HepG2 (cell line): ENCODE measurements around the gene NELFB. TPM values are rescaled to one million over a fixed set of nuclear protein-coding genes. Genes with fewer than 3 reads are reported as not detected.

ENCODE experiments used
- HOXA7 ChIP-seq: sonication (generic); formaldehyde crosslinking; IDR thresholded peaks from 2 replicates; pipeline ENCODE4 v1.8.1; 2022; ENCODE audit warnings: mild to moderate bottlenecking, missing genetic modification reagents, moderate library complexity
- IKZF1 ChIP-seq: fragments of 450-650 bp; IDR thresholded peaks from 2 replicates; pipeline ENCODE4 v1.7.1; 2016
- IKZF4 ChIP-seq: sonication (generic); formaldehyde crosslinking; IDR thresholded peaks from 2 replicates; pipeline ENCODE4 v1.5.1; 2020; ENCODE audit warnings: borderline replicate concordance, mild to moderate bottlenecking, low read depth, missing genetic modification reagents; ENCODE audit errors: not compliant biosample characterization
- IKZF5 ChIP-seq: IDR thresholded peaks from 2 replicates; pipeline ENCODE4 v1.6.1; 2018; ENCODE audit warnings: missing genetic modification reagents, mild to moderate bottlenecking, missing compliant biosample characterization
- NBN ChIP-seq: fragments of 450-650 bp; conservative IDR thresholded peaks from 2 replicates; pipeline ENCODE4 v1.6.1; 2017
- NR2C2 ChIP-seq: sonication (generic); formaldehyde crosslinking; IDR thresholded peaks from 2 replicates; pipeline ENCODE4 v1.4.0; 2020; ENCODE audit warnings: missing genetic modification reagents, mild to moderate bottlenecking, moderate library complexity, borderline replicate concordance
- PHF21A ChIP-seq: sonication (generic); formaldehyde crosslinking; IDR thresholded peaks from 2 replicates; pipeline ENCODE4 v1.5.0; 2020; ENCODE audit warnings: mild to moderate bottlenecking, missing genetic modification reagents
- PRDM15 ChIP-seq: sonication (generic); formaldehyde crosslinking; IDR thresholded peaks from 2 replicates; pipeline ENCODE4 v1.4.0; 2020; ENCODE audit warnings: missing genetic modification reagents
- RFXAP ChIP-seq: sonication (generic); formaldehyde crosslinking; IDR thresholded peaks from 2 replicates; pipeline ENCODE4 v1.4.0; 2020; ENCODE audit warnings: missing genetic modification reagents, borderline replicate concordance
- RNF219 ChIP-seq: sonication (generic); formaldehyde crosslinking; IDR thresholded peaks from 2 replicates; pipeline ENCODE4 v1.5.0; 2020; ENCODE audit warnings: mild to moderate bottlenecking, missing genetic modification reagents
- TFDP1 ChIP-seq: IDR thresholded peaks from 2 replicates; pipeline ENCODE4 v1.6.1; 2016; ENCODE audit warnings: missing compliant biosample characterization, missing genetic modification reagents, borderline replicate concordance
- XBP1 ChIP-seq: sonication (generic); formaldehyde crosslinking; IDR thresholded peaks from 2 replicates; pipeline ENCODE4 v1.5.0; 2020; ENCODE audit warnings: missing genetic modification reagents
- ZBTB14 ChIP-seq: sonication (generic); formaldehyde crosslinking; IDR thresholded peaks from 2 replicates; pipeline ENCODE4 v1.4.0; 2020; ENCODE audit warnings: missing genetic modification reagents
- ZBTB33 ChIP-seq: sonication (generic); formaldehyde crosslinking; IDR thresholded peaks from 2 replicates; pipeline ENCODE4 v1.4.0; 2020; ENCODE audit warnings: missing genetic modification reagents
- ZNF121 ChIP-seq: sonication (generic); formaldehyde crosslinking; IDR thresholded peaks from 2 replicates; pipeline ENCODE4 v1.5.0; 2020; ENCODE audit warnings: mild to moderate bottlenecking, missing genetic modification reagents
- ZNF207 ChIP-seq: fragments of 450-650 bp; IDR thresholded peaks from 2 replicates; pipeline ENCODE4 v1.6.1; 2016; ENCODE audit warnings: antibody characterized with exemption, borderline replicate concordance
- ZNF335 ChIP-seq: sonication (generic); formaldehyde crosslinking; IDR thresholded peaks from 2 replicates; pipeline ENCODE4 v1.4.0; 2020; ENCODE audit warnings: missing genetic modification reagents
- ZNF644 ChIP-seq: IDR thresholded peaks from 2 replicates; pipeline ENCODE4 v1.6.1; 2016; ENCODE audit warnings: low read depth
- ZNF660 ChIP-seq: sonication (generic); formaldehyde crosslinking; IDR thresholded peaks from 2 replicates; pipeline ENCODE4 v1.5.1; 2020; ENCODE audit warnings: mild to moderate bottlenecking, low read depth, missing genetic modification reagents, borderline replicate concordance
- polyA plus RNA-seq, 8 experiments: library from polyadenylated mRNA; depleted of rRNA in 3 of 8; stranded (reverse) in 7 of 8; unstranded in 1 of 8; fragments of >200 nt; fragmentation: Illumina TruSeq in 4 of 8; extraction: Trizol in 4 of 8; gene quantifications; 2 replicates each; pipeline versions ENCODE4 v1.2.1 to v1.2.3, GENCODE V29; 2011 to 2016; ENCODE audit warnings: low read depth in 4 of 8, missing spikeins in 1 of 8, mixed read lengths in 1 of 8; ENCODE audit not compliant: insufficient read depth in 1 of 8
- total RNA-seq, 5 experiments: library from RNA; depleted of rRNA; stranded (reverse); fragments of >200 nt; fragmentation: Illumina TruSeq; extraction: Trizol; gene quantifications; 2 replicates each; pipeline ENCODE4 v1.2.3, GENCODE V29; 2016; ENCODE audit warnings: low read depth in 1 of 5

NELFB gene
- total and polyA plus RNA-seq, 2 of the 13 experiments (the other 11 are each of a cell fraction or from before 2014, with no cell fraction given) = 26.5 to 45.8 TPM

- peak; percentile 24; the same call in 1 of the 2 replicates for TF ChIP-seq TFDP1 (CRISPR knock-in tag)
- TF ChIP-seq RNF219 (CRISPR knock-in tag) = no peak
- no peak for TF ChIP-seq ZNF644 (CRISPR knock-in tag)
- no peak for TF ChIP-seq XBP1
- TF ChIP-seq PHF21A (CRISPR knock-in tag) = no peak
- no peak for TF ChIP-seq PRDM15 (CRISPR knock-in tag)
- no peak for TF ChIP-seq RFXAP (CRISPR knock-in tag)
- TF ChIP-seq NR2C2 (CRISPR knock-in tag) = no peak; the same call in 1 of the 2 replicates
- TF ChIP-seq IKZF4 (CRISPR knock-in tag) = no peak
- no peak for TF ChIP-seq ZNF660 (CRISPR knock-in tag)
- TF ChIP-seq ZNF207 = no peak
- no peak for TF ChIP-seq HOXA7 (CRISPR knock-in tag)
- no peak for TF ChIP-seq IKZF1
- TF ChIP-seq ZBTB33 (CRISPR knock-in tag) = no peak; the same call in 1 of the 2 replicates
- TF ChIP-seq NBN = no peak
- TF ChIP-seq IKZF5 (CRISPR knock-in tag) = peak; percentile 54; the same call in 1 of the 2 replicates
- 0 out of 2 replicates have a peak, but pooled peaks have one; percentile 60 for TF ChIP-seq ZNF335 (CRISPR knock-in tag)
- TF ChIP-seq ZBTB14 = no peak
- TF ChIP-seq ZNF121 (CRISPR knock-in tag) = no peak
Measured at GRCh38 chr9:137218754-137219271, 36.3 kb upstream of the NELFB start (continued).
